Upper lobe of right lung (tissue), 1 donor: ENCODE measurements around the gene GTF2IRD1. TPM values are rescaled to one million over a fixed set of nuclear protein-coding genes. Genes with fewer than 3 reads are reported as not detected.
"Not testable (repeated sequence)": the region's sequence is repeated elsewhere in the genome, so short reads cannot be mapped to it uniquely, and the experiment has no call there.

ENCODE experiments used
- ATAC-seq: fragments of 200-7000 bp; cut with Tn5 transposase; one replicate; pipeline ENCODE4 v1.9.1; 2020; ENCODE audit warnings: mild to moderate bottlenecking, moderate library complexity
- DNase-seq: peaks from one replicate; pipeline ENCODE4 v3.0.0-alpha.2; 2020
- H3K27ac ChIP-seq: fragments of 200-600 bp; one replicate; pipeline ENCODE4 v1.8.0; 2022
- H3K27me3 ChIP-seq: fragments of 200-600 bp; one replicate; pipeline ENCODE4 v1.8.0; 2022; ENCODE audit warnings: mild to moderate bottlenecking
- H3K36me3 ChIP-seq: fragments of 200-600 bp; one replicate; pipeline ENCODE4 v1.8.0; 2022
- H3K4me1 ChIP-seq: fragments of 200-600 bp; one replicate; pipeline ENCODE4 v1.8.0; 2022
- H3K4me3 ChIP-seq: fragments of 200-600 bp; one replicate; pipeline ENCODE4 v1.8.0; 2022; ENCODE audit warnings: mild to moderate bottlenecking
- H3K9me3 ChIP-seq: fragments of 200-600 bp; one replicate; pipeline ENCODE4 v1.8.0; 2022
- intact Hi-C: fragments of 100-400 bp; cut with DNase I; formaldehyde crosslinking; loops from one replicate; pipeline ENCODE4 v1.11.0; 2022
- total RNA-seq: library from RNA; stranded (reverse); fragmentation: NEBNext Ultra II Directional; extraction: Animal tissue kit (Norgen Biotek cat#: 25700); gene quantifications from one replicate; pipeline ENCODE4 v1.2.1, GENCODE V29; 2021
- TF ChIP-seq, protein P1 (sequence below): fragments of 200-600 bp; IDR thresholded peaks from one replicate; pipeline ENCODE4 v1.8.0; 2022; ENCODE audit warnings: antibody characterized with exemption
- donor health status: DM: no; HTN: yes; CAD: no; lungs with severe emphysema.

The GTF2IRD1 gene
- total RNA-seq, 1 donor from 2014 or later, result 30.5 TPM

- no peak overlapping the region for H3K27ac ChIP-seq
- DNase-seq (no peak), ATAC-seq (no peak)
- H3K36me3 ChIP-seq, result no peaks in the 10 kb centered on the region
- intact Hi-C loops, result no loop called here
- no peaks in the 10 kb centered on the region for H3K4me1 ChIP-seq
- no peaks in the 10 kb centered on the region for H3K27me3 ChIP-seq
- no peak overlapping the region for H3K4me3 ChIP-seq
- TF ChIP-seq, protein P1, sequence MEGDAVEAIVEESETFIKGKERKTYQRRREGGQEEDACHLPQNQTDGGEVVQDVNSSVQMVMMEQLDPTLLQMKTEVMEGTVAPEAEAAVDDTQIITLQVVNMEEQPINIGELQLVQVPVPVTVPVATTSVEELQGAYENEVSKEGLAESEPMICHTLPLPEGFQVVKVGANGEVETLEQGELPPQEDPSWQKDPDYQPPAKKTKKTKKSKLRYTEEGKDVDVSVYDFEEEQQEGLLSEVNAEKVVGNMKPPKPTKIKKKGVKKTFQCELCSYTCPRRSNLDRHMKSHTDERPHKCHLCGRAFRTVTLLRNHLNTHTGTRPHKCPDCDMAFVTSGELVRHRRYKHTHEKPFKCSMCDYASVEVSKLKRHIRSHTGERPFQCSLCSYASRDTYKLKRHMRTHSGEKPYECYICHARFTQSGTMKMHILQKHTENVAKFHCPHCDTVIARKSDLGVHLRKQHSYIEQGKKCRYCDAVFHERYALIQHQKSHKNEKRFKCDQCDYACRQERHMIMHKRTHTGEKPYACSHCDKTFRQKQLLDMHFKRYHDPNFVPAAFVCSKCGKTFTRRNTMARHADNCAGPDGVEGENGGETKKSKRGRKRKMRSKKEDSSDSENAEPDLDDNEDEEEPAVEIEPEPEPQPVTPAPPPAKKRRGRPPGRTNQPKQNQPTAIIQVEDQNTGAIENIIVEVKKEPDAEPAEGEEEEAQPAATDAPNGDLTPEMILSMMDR, result no peak
- H3K9me3 ChIP-seq, result no peaks in the 10 kb centered on the region
These were observed 39.6 kb downstream of the GTF2IRD1 start for GRCh38 chr7:74493295-74493694.

DNA sequence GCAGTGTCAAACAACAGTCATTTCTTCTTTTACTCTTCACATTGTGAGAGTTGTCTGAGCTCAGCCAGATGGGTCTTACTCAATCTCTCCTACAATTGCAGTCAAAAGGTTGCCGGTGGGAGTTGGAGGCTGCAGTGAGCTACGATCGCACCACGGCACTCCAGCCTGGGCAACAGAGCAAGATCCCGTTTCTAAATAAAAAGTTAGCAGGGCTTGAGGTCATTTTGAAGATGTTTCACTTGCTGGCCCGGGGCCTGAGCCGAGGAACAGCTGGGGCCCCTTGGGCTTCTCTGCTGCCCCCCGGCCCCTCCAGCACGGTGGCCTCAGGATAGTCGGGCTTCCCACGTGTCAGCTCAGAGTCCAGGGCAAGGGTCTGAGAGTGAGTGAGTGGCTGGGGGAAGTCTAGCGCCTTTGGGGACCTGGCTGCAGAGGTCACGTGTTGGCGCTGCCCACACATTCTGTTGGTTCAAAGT lies 40.4 kb downstream of the GTF2IRD1 start:
- no peaks in the 10 kb centered on the region for H3K36me3 ChIP-seq
- H3K9me3 ChIP-seq, result no peaks in the 10 kb centered on the region
- TF ChIP-seq, protein P1, result no peak
- no peak for ATAC-seq
- DNase-seq, result no peak
- no peaks in the 10 kb centered on the region for H3K27me3 ChIP-seq
- no peaks in the 10 kb centered on the region for H3K4me1 ChIP-seq
- no peak overlapping the region for H3K27ac ChIP-seq
- H3K4me3 ChIP-seq, result no peak overlapping the region
- intact Hi-C loops, result no loop called here

DNA sequence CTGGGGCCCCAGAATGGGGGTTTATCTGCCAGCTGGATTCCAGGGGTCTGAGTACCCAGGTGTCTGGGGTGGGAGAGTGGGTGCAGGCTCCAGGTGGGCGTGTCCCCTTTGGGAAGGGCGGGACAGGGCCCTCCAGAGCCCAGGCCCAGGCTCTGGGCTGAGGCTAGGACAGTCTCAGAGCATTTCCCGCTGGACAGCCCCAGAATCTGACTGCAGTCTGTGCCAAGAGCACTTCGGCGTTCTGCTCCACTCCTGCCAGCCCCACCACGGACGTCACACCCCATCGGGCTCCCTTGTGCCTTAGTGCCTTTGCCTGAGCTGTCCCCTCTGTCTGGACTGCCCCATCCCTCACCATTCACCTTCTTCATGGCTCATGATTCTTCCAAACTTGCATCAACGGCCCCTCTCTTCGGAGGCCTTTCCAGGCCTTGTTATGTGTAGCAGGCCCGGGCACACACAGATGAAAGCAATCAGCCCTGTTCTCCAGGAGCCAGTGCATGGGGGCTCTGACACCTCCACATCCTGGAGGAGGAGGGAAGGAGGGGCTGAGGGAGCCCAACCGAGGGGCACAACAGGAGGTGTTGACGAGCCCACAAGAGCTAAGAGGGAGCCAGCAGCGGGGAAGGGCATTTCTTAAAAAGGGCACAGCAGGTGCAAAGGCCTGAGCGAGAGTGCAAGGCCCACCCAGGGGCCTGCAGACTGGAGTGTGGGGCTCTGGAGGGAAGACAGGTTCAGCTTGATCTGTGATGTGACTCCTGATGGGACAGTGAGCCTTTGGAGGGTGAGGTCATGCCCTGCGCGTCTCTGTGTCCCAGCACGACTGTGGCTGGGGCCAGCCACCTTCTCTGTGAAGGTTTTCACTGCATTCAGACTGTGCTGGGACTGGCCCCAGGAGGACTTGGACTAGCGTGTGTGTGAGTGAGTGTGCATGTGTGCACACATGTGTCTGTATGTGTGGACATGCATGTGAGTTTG lies 41.7 kb downstream of the GTF2IRD1 start:
- Histone ChIP-seq H3K27ac (no peak overlapping the region), H3K4me1 (no peaks in the 10 kb centered on the region), H3K9me3 (no peaks in the 10 kb centered on the region), H3K4me3 (no peak overlapping the region), H3K27me3 (no peaks in the 10 kb centered on the region), H3K36me3 (no peaks in the 10 kb centered on the region)
- ATAC-seq (peak; percentile 47), DNase-seq (no peak)
- TF ChIP-seq, protein P1, result no peak
- intact Hi-C loops, result no loop called here

DNA sequence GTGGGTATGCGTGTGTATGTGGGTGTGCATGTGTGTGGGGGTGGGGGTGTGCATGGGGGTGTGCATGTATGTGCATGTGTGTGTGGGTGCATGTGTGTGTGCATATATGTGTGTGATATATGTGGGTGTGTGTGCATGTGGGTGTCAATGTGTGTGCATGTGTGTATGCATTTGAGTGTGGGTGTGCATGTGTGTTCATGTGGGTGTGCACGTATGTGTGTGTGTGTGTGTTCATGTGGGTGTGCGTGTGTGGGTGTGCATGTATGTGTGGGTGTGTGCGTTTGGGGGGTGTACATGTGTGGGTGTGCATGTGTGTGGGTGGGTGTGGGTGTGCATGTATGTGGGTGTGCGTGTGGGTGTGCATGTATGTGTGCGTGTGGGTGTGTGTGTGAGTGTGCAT lies 42.6 kb downstream of the GTF2IRD1 start:
- no peaks in the 10 kb centered on the region for H3K9me3 ChIP-seq
- H3K27ac ChIP-seq, result no peak overlapping the region
- H3K27me3 ChIP-seq, result no peaks in the 10 kb centered on the region
- TF ChIP-seq, protein P1, result no peak
- H3K4me1 ChIP-seq, result no peaks in the 10 kb centered on the region
- peak; percentile 8 for ATAC-seq
- intact Hi-C loops, result no loop called here
- H3K36me3 ChIP-seq, result no peaks in the 10 kb centered on the region
- no peak for DNase-seq
- H3K4me3 ChIP-seq, result no peak overlapping the region

DNA sequence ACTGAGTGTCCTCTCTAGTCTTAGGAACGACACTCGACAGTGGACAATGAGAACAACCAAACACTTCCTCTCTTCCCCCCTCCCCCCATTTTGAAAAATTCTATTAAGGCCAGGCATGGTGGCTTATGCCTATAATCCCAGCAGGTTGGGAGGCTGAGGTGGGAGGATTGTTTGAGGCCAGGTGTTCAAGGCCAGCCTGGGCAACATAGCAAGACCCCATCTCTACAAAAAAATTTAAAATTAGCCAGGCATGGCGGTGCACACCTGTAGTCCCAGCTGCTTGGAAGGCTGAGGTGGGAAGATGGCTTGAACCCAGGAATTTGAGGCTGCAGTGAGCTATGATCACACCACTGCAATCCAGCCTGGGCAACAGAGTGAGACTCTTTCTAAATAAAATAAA lies 43.1 kb downstream of the GTF2IRD1 start:
- not testable (repeated sequence) for H3K9me3 ChIP-seq

GRCh38 chr7:74498354-74498753 lies 44.6 kb downstream of the GTF2IRD1 start:
- DNase-seq (no peak), ATAC-seq (no peak)
- Histone ChIP-seq H3K27ac (no peak overlapping the region), H3K4me3 (no peak overlapping the region), H3K9me3 (no peaks in the 10 kb centered on the region), H3K4me1 (no peaks in the 10 kb centered on the region), H3K27me3 (no peaks in the 10 kb centered on the region), H3K36me3 (no peaks in the 10 kb centered on the region)
- intact Hi-C loops, result no loop called here
- TF ChIP-seq, protein P1, result no peak

More for the DNA sequence above, 43.1 kb downstream of the GTF2IRD1 start:
- H3K4me1 ChIP-seq, ATAC-seq, H3K27ac ChIP-seq, intact Hi-C loops, H3K27me3 ChIP-seq, DNase-seq, H3K36me3 ChIP-seq, H3K4me3 ChIP-seq: not testable (repeated sequence)
